Colonic mucosa (tissue), 4 donors: Measurements from ENCODE around the gene CDCA4. TPM values are rescaled to one million over a fixed set of nuclear protein-coding genes. Genes with fewer than 3 reads are reported as not detected.

Experiments used
- DNase-seq: peaks from one replicate; pipeline ENCODE4 v3.0.0-alpha.2; 2020
- H3K27ac ChIP-seq: fragments of 200-600 bp; one replicate; pipeline ENCODE4 v1.8.0; 2021
- H3K27me3 ChIP-seq: fragments of 200-600 bp; one replicate; pipeline ENCODE4 v1.8.0; 2021
- H3K36me3 ChIP-seq: fragments of 200-600 bp; one replicate; pipeline ENCODE4 v1.8.0; 2021
- H3K4me1 ChIP-seq: fragments of 200-600 bp; one replicate; pipeline ENCODE4 v1.8.0; 2021; ENCODE audit warnings: mild to moderate bottlenecking
- H3K4me3 ChIP-seq: fragments of 200-600 bp; one replicate; pipeline ENCODE4 v1.8.0; 2021
- H3K9ac ChIP-seq, 2 donors: one replicate each; pipeline ENCODE4 v1.7.0; 2013; ENCODE audit warnings: control low read depth in 2 of 2, low read depth in 2 of 2, low read length in 2 of 2
- H3K9me3 ChIP-seq: fragments of 200-600 bp; one replicate; pipeline ENCODE4 v1.8.0; 2021
- intact Hi-C: fragments of 100-400 bp; cut with DNase I; formaldehyde crosslinking; loops from one replicate; pipeline ENCODE4 v1.14.1; 2022
- total RNA-seq, 2 donors: library from RNA; stranded (reverse); fragmentation: NEBNext Ultra II Directional in 1 of 2; extraction: Animal tissue kit (Norgen Biotek cat#: 25700) in 1 of 2; gene quantifications; one replicate each; pipeline ENCODE4 v1.2.1, GENCODE V29; 2021
- TF ChIP-seq, protein P1 (sequence below): fragments of 200-600 bp; IDR thresholded peaks from one replicate; pipeline ENCODE4 v1.8.0; 2022; ENCODE audit warnings: antibody characterized with exemption, mild to moderate bottlenecking
- donor health status: healthy.
- donor health status: DM: no; HTN: no; CAD: no.
- donor health status: DM: no; HTN: no; CAD: no.

The CDCA4 gene
- total RNA-seq, 2 donors from 2014 or later = 8.3 to 16.3 TPM

DNA sequence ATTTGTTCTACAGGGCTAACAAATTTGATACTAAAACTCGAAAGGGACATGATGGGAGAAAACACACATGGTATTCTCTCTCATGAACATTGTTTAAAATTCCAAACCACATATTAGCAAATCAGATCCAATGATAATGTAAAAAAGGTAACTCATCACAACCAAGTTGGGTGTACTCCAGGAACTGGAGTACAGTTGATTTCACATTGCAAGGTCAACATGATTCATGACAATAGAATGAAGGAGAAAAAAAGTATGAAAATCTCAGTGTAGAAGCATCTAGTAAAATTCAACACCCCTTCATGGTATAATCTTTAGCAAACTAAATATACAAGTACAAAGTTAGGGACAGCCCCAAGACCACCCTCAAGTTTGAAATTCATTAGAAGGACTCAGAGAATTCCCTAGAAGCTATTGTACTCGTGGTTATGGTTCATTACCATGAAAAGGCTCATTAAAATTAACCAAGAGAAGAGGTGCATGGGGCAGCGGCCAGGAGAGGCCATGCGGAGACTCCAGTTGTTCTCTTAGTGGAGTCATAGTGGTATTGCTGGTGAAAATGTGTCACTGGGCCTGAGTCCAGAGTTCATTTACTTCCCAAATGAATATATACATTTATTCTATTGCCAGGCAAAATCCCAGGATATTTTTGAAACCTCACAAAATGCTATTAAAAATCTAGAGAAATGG lies 3.1 kb upstream of the CDCA4 start:
- Histone ChIP-seq H3K27ac (no peak overlapping the region), H3K4me1 (peaks cover 12% of the 10 kb centered on the region), H3K4me3 (no peak overlapping the region), H3K27me3 (no peaks in the 10 kb centered on the region), H3K9ac (no peak overlapping the region), H3K36me3 (no peaks in the 10 kb centered on the region), H3K9me3 (no peaks in the 10 kb centered on the region)
- intact Hi-C loops = no loop called here
- DNase-seq = no peak
- TF ChIP-seq, protein P1, sequence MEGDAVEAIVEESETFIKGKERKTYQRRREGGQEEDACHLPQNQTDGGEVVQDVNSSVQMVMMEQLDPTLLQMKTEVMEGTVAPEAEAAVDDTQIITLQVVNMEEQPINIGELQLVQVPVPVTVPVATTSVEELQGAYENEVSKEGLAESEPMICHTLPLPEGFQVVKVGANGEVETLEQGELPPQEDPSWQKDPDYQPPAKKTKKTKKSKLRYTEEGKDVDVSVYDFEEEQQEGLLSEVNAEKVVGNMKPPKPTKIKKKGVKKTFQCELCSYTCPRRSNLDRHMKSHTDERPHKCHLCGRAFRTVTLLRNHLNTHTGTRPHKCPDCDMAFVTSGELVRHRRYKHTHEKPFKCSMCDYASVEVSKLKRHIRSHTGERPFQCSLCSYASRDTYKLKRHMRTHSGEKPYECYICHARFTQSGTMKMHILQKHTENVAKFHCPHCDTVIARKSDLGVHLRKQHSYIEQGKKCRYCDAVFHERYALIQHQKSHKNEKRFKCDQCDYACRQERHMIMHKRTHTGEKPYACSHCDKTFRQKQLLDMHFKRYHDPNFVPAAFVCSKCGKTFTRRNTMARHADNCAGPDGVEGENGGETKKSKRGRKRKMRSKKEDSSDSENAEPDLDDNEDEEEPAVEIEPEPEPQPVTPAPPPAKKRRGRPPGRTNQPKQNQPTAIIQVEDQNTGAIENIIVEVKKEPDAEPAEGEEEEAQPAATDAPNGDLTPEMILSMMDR = no peak

DNA sequence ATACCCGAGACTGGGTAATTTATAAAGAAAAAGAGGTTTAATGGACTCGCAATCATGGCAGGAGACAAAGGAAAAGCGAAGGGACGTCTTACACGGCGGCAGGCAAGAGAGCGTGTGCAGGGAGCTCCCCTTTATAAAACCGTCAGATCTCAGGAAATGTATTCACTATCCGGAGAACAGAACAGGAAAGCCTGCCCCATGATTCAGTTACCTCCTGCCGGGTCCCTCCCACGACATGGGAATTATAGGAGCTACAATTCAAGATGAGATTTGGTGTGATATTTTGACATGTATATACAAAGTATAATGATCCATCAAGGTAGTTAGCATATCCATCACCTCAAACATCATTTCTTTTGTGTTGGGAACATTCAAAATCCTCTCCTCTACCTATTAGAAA lies 2.3 kb upstream of the CDCA4 start:
- Histone ChIP-seq H3K27me3 (no peaks in the 10 kb centered on the region), H3K4me1 (peaks cover 18% of the 10 kb centered on the region), H3K4me3 (no peak overlapping the region), H3K9me3 (no peaks in the 10 kb centered on the region), H3K36me3 (no peaks in the 10 kb centered on the region), H3K9ac (no peak overlapping the region), H3K27ac (no peak overlapping the region)
- intact Hi-C loops = no loop called here
- TF ChIP-seq, protein P1 = no peak
- DNase-seq = no peak

DNA sequence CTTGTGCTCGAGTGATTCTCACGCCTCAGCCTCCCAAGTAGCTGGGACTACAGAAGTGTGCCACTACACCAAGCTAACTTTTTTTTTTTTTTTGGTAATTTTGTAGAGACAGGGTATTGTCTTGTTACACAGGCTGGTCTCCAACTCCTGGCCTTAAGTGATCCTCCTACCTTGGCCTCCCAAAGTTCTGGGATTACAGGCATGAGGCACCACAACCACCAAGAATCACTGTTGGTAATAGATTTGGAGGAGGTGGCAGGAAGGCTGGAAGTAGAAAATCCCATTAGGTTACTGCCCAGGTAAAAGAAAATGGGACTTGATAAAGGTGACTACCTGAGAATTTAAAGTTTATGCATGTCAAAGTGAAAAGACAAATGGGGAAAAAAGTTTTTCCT lies 1.4 kb upstream of the CDCA4 start:
- no peak for DNase-seq
- Histone ChIP-seq H3K27me3 (no peaks in the 10 kb centered on the region), H3K36me3 (no peaks in the 10 kb centered on the region), H3K9ac (peak overlapping the region in 1 of 2 donors; percentile 93), H3K4me3 (no peak overlapping the region), H3K9me3 (no peaks in the 10 kb centered on the region), H3K4me1 (peaks cover 18% of the 10 kb centered on the region), H3K27ac (no peak overlapping the region)
- intact Hi-C loops = no loop called here
- TF ChIP-seq, protein P1 = no peak

DNA sequence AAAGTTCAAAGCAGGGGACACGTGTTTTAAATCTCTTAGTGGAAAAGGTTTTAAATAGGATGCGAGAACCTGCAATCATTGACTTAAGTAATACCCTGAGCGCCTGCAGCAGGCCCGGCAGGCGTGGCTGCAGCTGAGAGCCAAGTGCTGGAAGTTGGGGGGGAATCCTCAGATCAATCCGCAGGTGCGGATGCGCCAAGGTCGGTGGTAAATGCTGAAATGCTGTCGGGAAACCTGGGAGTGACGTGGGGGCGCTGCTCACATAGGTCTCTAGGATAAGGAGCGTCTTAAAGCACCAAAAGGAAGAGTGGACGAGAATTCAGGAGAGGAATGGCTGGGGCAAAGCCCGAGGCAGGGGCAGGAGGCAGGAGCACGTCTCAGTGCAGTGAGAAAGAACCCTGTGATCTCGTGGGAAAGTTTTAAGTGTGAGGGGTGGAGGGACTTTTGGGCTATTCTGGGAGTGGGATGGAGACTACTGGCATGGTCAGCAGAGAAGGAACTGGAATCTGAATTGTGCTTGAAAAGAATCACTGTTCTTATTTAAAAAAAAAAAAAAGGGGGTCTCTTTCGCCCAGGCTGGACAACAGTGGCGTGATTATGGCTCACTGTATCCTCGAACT lies 883 bp upstream of the CDCA4 start:
- TF ChIP-seq, protein P1 = no peak
- no peaks in the 10 kb centered on the region for H3K27me3 ChIP-seq
- no peaks in the 10 kb centered on the region for H3K9me3 ChIP-seq
- peak overlapping the region; percentile 74 to 93 for H3K9ac ChIP-seq
- DNase-seq = peak; percentile 66
- intact Hi-C loops = no loop called here
- H3K36me3 ChIP-seq = no peaks in the 10 kb centered on the region
- H3K4me3 ChIP-seq = peak overlapping the region; percentile 55
- H3K4me1 ChIP-seq = peaks cover 21% of the 10 kb centered on the region
- peak overlapping the region; percentile 63 for H3K27ac ChIP-seq

DNA sequence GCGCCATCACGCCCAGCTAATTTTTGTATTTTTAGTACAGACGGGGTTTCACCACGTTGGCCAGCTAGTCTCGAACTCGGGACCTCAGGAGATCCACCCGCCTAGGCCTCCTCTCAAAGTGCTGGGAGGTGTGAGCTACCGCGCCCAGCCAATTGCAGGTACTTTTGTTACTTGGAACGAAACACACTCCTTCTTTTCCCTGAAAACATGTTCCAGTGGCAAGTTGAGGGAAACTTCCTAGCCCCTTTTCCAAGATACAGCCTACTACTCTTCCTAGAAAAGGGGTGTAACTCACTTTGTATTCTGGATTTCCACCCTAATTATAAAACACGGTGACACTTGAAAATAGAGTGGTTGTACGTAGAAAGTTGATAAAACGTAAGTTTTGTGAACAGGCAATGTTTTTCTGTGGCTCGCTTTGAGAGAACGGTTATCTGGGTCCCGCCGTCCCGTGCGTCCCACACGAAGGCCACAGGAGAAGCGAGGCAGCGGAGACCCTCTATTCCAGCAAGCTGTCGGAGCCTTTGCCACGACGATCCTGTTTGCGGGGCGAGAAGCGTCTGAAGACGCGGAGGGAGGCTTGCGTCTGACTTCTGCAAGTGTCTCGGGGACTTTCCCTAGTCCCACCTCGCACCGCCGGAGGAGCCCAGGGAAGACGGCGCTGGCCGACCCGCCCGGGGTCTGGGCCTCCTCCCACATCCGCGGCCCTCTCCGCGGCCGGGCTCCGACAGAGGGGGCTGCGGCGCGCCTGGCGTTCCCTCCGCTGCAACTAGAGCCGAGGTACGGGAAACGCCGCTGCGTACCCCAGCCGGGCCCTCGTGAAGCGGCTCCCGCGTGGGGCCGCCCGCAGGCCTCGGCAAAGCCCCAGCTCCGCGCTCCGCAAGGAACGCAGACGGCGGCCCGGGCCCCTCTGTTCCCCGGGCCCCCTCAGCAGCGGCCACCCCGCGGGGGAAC lies 745 bp downstream of the CDCA4 start:
- Histone ChIP-seq H3K27ac (peak overlapping the region; percentile 81), H3K27me3 (no peaks in the 10 kb centered on the region), H3K9me3 (no peaks in the 10 kb centered on the region), H3K36me3 (no peaks in the 10 kb centered on the region), H3K9ac (peak overlapping the region; percentile 82 to 83), H3K4me3 (peak overlapping the region; percentile 99), H3K4me1 (peaks cover 23% of the 10 kb centered on the region)
- TF ChIP-seq, protein P1 = no peak
- DNase-seq = peak; percentile 37
- intact Hi-C loops = loop anchor here (5.0 kb wide), 1 partner anchor 38 kb away; no protein-coding TSS in a partner anchor
